ENCODE measurements around the gene MAPK4.

The MAPK4 gene

GRCh38 chr18:50638016-50638883 lies 78.4 kb downstream of the MAPK4 start:
- Histone ChIP-seq H3K4me1 (ENCODE audit: control insufficient read depth, insufficient read depth, low read length, unreplicated experiment) (no peaks in the 10 kb centered on the region), H3K27me3 (ENCODE audit: insufficient read depth, low read length) (no peaks in the 10 kb centered on the region; the same call in 1 of the 2 replicates), H3K4me3 (ENCODE audit: low read depth, low read length) (no peak overlapping the region), H3K27ac (ENCODE audit: low read depth, low read length) (no peak overlapping the region), H3K36me3 (ENCODE audit: insufficient read depth, low read length) (no peaks in the 10 kb centered on the region), H3K79me2 (ENCODE audit: control insufficient read depth, insufficient read depth, low read length, unreplicated experiment) (no peaks in the 10 kb centered on the region), H2AFZ (ENCODE audit: low read length, unreplicated experiment) (no peak overlapping the region)

GRCh38 chr18:50638884-50639420 lies 79.1 kb downstream of the MAPK4 start:
- no peaks in the 10 kb centered on the region for H3K79me2 ChIP-seq (ENCODE audit: control insufficient read depth, insufficient read depth, low read length, unreplicated experiment)

GRCh38 chr18:50639711-50640110 lies 79.8 kb downstream of the MAPK4 start:
- Histone ChIP-seq H3K27ac (ENCODE audit: low read depth, low read length) (no peak overlapping the region), H2AFZ (ENCODE audit: low read length, unreplicated experiment) (no peak overlapping the region), H3K36me3 (ENCODE audit: insufficient read depth, low read length) (no peaks in the 10 kb centered on the region), H3K4me3 (ENCODE audit: low read depth, low read length) (no peak overlapping the region), H3K27me3 (ENCODE audit: insufficient read depth, low read length) (no peaks in the 10 kb centered on the region; the same call in 1 of the 2 replicates), H3K79me2 (ENCODE audit: control insufficient read depth, insufficient read depth, low read length, unreplicated experiment) (no peaks in the 10 kb centered on the region), H3K4me1 (ENCODE audit: control insufficient read depth, insufficient read depth, low read length, unreplicated experiment) (no peaks in the 10 kb centered on the region)

More at GRCh38 chr18:50638884-50639420, 79.1 kb downstream of the MAPK4 start:
- Histone ChIP-seq H3K27me3 (ENCODE audit: insufficient read depth, low read length) (no peaks in the 10 kb centered on the region; the same call in 1 of the 2 replicates), H3K4me1 (ENCODE audit: control insufficient read depth, insufficient read depth, low read length, unreplicated experiment) (no peaks in the 10 kb centered on the region), H3K36me3 (ENCODE audit: insufficient read depth, low read length) (no peaks in the 10 kb centered on the region), H2AFZ (ENCODE audit: low read length, unreplicated experiment) (no peak overlapping the region), H3K27ac (ENCODE audit: low read depth, low read length) (no peak overlapping the region), H3K4me3 (ENCODE audit: low read depth, low read length) (no peak overlapping the region)

GRCh38 chr18:50642439-50642838 lies 82.6 kb downstream of the MAPK4 start:
- H3K79me2 ChIP-seq (ENCODE audit: control insufficient read depth, insufficient read depth, low read length, unreplicated experiment), result no peaks in the 10 kb centered on the region
- no peak overlapping the region for H3K4me3 ChIP-seq (ENCODE audit: low read depth, low read length)
- no peaks in the 10 kb centered on the region for H3K36me3 ChIP-seq (ENCODE audit: insufficient read depth, low read length)
- H3K4me1 ChIP-seq (ENCODE audit: control insufficient read depth, insufficient read depth, low read length, unreplicated experiment), result no peaks in the 10 kb centered on the region
- H2AFZ ChIP-seq (ENCODE audit: low read length, unreplicated experiment), result no peak overlapping the region
- no peaks in the 10 kb centered on the region; the same call in 1 of the 2 replicates for H3K27me3 ChIP-seq (ENCODE audit: insufficient read depth, low read length)
- H3K27ac ChIP-seq (ENCODE audit: low read depth, low read length), result no peak overlapping the region

GRCh38 chr18:50644146-50644545 lies 84.3 kb downstream of the MAPK4 start:
- H3K79me2 ChIP-seq (ENCODE audit: control insufficient read depth, insufficient read depth, low read length, unreplicated experiment), result no peaks in the 10 kb centered on the region
- no peaks in the 10 kb centered on the region for H3K4me1 ChIP-seq (ENCODE audit: control insufficient read depth, insufficient read depth, low read length, unreplicated experiment)
- no peak overlapping the region for H2AFZ ChIP-seq (ENCODE audit: low read length, unreplicated experiment)
- H3K36me3 ChIP-seq (ENCODE audit: insufficient read depth, low read length), result no peaks in the 10 kb centered on the region
- peaks cover 1% of the 10 kb centered on the region; the same call in 1 of the 2 replicates for H3K27me3 ChIP-seq (ENCODE audit: insufficient read depth, low read length)
- H3K4me3 ChIP-seq (ENCODE audit: low read depth, low read length), result no peak overlapping the region
- H3K27ac ChIP-seq (ENCODE audit: low read depth, low read length), result no peak overlapping the region

- no peaks in the 10 kb centered on the region for H3K36me3 ChIP-seq (ENCODE audit: insufficient read depth, low read length)
- H2AFZ ChIP-seq (ENCODE audit: low read length, unreplicated experiment), result no peak overlapping the region
- no peaks in the 10 kb centered on the region for H3K79me2 ChIP-seq (ENCODE audit: control insufficient read depth, insufficient read depth, low read length, unreplicated experiment)
- H3K27ac ChIP-seq (ENCODE audit: low read depth, low read length), result no peak overlapping the region
- no peak overlapping the region for H3K4me3 ChIP-seq (ENCODE audit: low read depth, low read length)
- H3K4me1 ChIP-seq (ENCODE audit: control insufficient read depth, insufficient read depth, low read length, unreplicated experiment), result no peaks in the 10 kb centered on the region
- H3K27me3 ChIP-seq (ENCODE audit: insufficient read depth, low read length), result peaks cover 5% of the 10 kb centered on the region; the same call in 1 of the 2 replicates
Measured at GRCh38 chr18:50644807-50645206, 84.9 kb downstream of the MAPK4 start.

GRCh38 chr18:50647237-50647636 lies 87.3 kb downstream of the MAPK4 start:
- Histone ChIP-seq H3K79me2 (ENCODE audit: control insufficient read depth, insufficient read depth, low read length, unreplicated experiment) (no peaks in the 10 kb centered on the region), H3K4me1 (ENCODE audit: control insufficient read depth, insufficient read depth, low read length, unreplicated experiment) (no peaks in the 10 kb centered on the region), H3K27me3 (ENCODE audit: insufficient read depth, low read length) (peaks cover 5% of the 10 kb centered on the region; the same call in 1 of the 2 replicates), H3K4me3 (ENCODE audit: low read depth, low read length) (no peak overlapping the region), H3K36me3 (ENCODE audit: insufficient read depth, low read length) (no peaks in the 10 kb centered on the region), H2AFZ (ENCODE audit: low read length, unreplicated experiment) (no peak overlapping the region), H3K27ac (ENCODE audit: low read depth, low read length) (no peak overlapping the region)

GRCh38 chr18:50647792-50648191 lies 87.9 kb downstream of the MAPK4 start:
- no peak overlapping the region for H3K27ac ChIP-seq (ENCODE audit: low read depth, low read length)
- H3K79me2 ChIP-seq (ENCODE audit: control insufficient read depth, insufficient read depth, low read length, unreplicated experiment), result no peaks in the 10 kb centered on the region
- no peaks in the 10 kb centered on the region for H3K36me3 ChIP-seq (ENCODE audit: insufficient read depth, low read length)
- no peak overlapping the region for H2AFZ ChIP-seq (ENCODE audit: low read length, unreplicated experiment)
- peaks cover 5% of the 10 kb centered on the region; the same call in 1 of the 2 replicates for H3K27me3 ChIP-seq (ENCODE audit: insufficient read depth, low read length)
- no peaks in the 10 kb centered on the region for H3K4me1 ChIP-seq (ENCODE audit: control insufficient read depth, insufficient read depth, low read length, unreplicated experiment)
- no peak overlapping the region for H3K4me3 ChIP-seq (ENCODE audit: low read depth, low read length)

GRCh38 chr18:50649821-50650220 lies 89.9 kb downstream of the MAPK4 start:
- H3K36me3 ChIP-seq (ENCODE audit: insufficient read depth, low read length), result no peaks in the 10 kb centered on the region
- no peaks in the 10 kb centered on the region for H3K4me1 ChIP-seq (ENCODE audit: control insufficient read depth, insufficient read depth, low read length, unreplicated experiment)
- no peak overlapping the region for H2AFZ ChIP-seq (ENCODE audit: low read length, unreplicated experiment)
- peaks cover 5% of the 10 kb centered on the region; the same call in 1 of the 2 replicates for H3K27me3 ChIP-seq (ENCODE audit: insufficient read depth, low read length)
- no peak overlapping the region for H3K27ac ChIP-seq (ENCODE audit: low read depth, low read length)
- no peak overlapping the region for H3K4me3 ChIP-seq (ENCODE audit: low read depth, low read length)
- H3K79me2 ChIP-seq (ENCODE audit: control insufficient read depth, insufficient read depth, low read length, unreplicated experiment), result no peaks in the 10 kb centered on the region

GRCh38 chr18:50651334-50651733 lies 91.4 kb downstream of the MAPK4 start:
- H3K36me3 ChIP-seq (ENCODE audit: insufficient read depth, low read length), result no peaks in the 10 kb centered on the region

More at GRCh38 chr18:50651334-50651733, 91.4 kb downstream of the MAPK4 start:
- H3K4me3 ChIP-seq (ENCODE audit: low read depth, low read length), result no peak overlapping the region
- H3K79me2 ChIP-seq (ENCODE audit: control insufficient read depth, insufficient read depth, low read length, unreplicated experiment), result no peaks in the 10 kb centered on the region
- H3K27me3 ChIP-seq (ENCODE audit: insufficient read depth, low read length), result peaks cover 5% of the 10 kb centered on the region; the same call in 1 of the 2 replicates
- H3K27ac ChIP-seq (ENCODE audit: low read depth, low read length), result no peak overlapping the region
- no peak overlapping the region for H2AFZ ChIP-seq (ENCODE audit: low read length, unreplicated experiment)
- no peaks in the 10 kb centered on the region for H3K4me1 ChIP-seq (ENCODE audit: control insufficient read depth, insufficient read depth, low read length, unreplicated experiment)

Data from ACC112 (cell line).